Endodermal cell (in vitro differentiated cells): ENCODE data around the gene COL4A1. TPM values are rescaled to one million over a fixed set of nuclear protein-coding genes. Genes with fewer than 3 reads are reported as not detected.
A peak's percentile ranks its signal among the peaks of the same experiment; 100 is the strongest.

Source experiments
- DNase-seq: peaks from one replicate; pipeline ENCODE4 v3.0.0-alpha.2; 2017
- H3K27ac ChIP-seq: 2 replicates; pipeline ENCODE4 v1.5.1; 2013; ENCODE audit warnings: mild to moderate bottlenecking, low read depth, low read length, moderate library complexity
- H3K27me3 ChIP-seq: 2 replicates; pipeline ENCODE4 v1.6.1; 2013; ENCODE audit warnings: mild to moderate bottlenecking, low read length, moderate library complexity; ENCODE audit not compliant: insufficient read depth, control insufficient read depth, poor library complexity, severe bottlenecking
- H3K36me3 ChIP-seq: 2 replicates; pipeline ENCODE4 v1.7.0; 2013; ENCODE audit warnings: mild to moderate bottlenecking, low read length, moderate library complexity; ENCODE audit not compliant: control insufficient read depth, insufficient read depth
- H3K4me1 ChIP-seq: one replicate; pipeline ENCODE4 v1.7.0; 2013; ENCODE audit warnings: low read length; ENCODE audit not compliant: control insufficient read depth, insufficient read depth
- H3K4me3 ChIP-seq: 2 replicates; pipeline ENCODE4 v1.5.1; 2013; ENCODE audit warnings: mild to moderate bottlenecking, low read length, moderate library complexity
- H3K9ac ChIP-seq: 2 replicates; pipeline ENCODE4 v1.6.1; 2013; ENCODE audit warnings: mild to moderate bottlenecking, low read length, moderate library complexity; ENCODE audit not compliant: poor library complexity, severe bottlenecking; ENCODE audit errors: extremely low read depth
- H3K9me3 ChIP-seq: 2 replicates; pipeline ENCODE4 v1.6.1; 2013; ENCODE audit warnings: mild to moderate bottlenecking, low read length, moderate library complexity; ENCODE audit not compliant: control insufficient read depth
- H3K27ac Mint-ChIP-seq: 2 replicates; pipeline ENCODE4 v1.8.0; 2020; ENCODE audit warnings: mixed read lengths
- H3K27me3 Mint-ChIP-seq: 2 replicates; pipeline ENCODE4 v1.8.0; 2021; ENCODE audit warnings: mild to moderate bottlenecking, mixed read lengths; ENCODE audit not compliant: insufficient read depth
- H3K36me3 Mint-ChIP-seq: 2 replicates; pipeline ENCODE4 v1.8.0; 2020; ENCODE audit warnings: low read depth, mixed read lengths
- H3K4me1 Mint-ChIP-seq: 2 replicates; pipeline ENCODE4 v1.8.0; 2020; ENCODE audit warnings: mixed read lengths
- H3K4me3 Mint-ChIP-seq: 2 replicates; pipeline ENCODE4 v1.8.0; 2020; ENCODE audit warnings: mild to moderate bottlenecking, moderate library complexity, mixed read lengths
- H3K9me3 Mint-ChIP-seq: 2 replicates; pipeline ENCODE4 v1.8.0; 2020; ENCODE audit warnings: mild to moderate bottlenecking, mixed read lengths
- WGBS, 2 experiments: methylation state at CpG; one replicate each; pipeline versions ENCODE4 v1.1.5 to v1.1.7; 2013; ENCODE audit warnings: missing lambda C conversion rate in 2 of 2, mixed read lengths in 1 of 2; ENCODE audit not compliant: insufficient coverage in 1 of 2, insufficient read length in 1 of 2; 5-methylcytosine and 5-hydroxymethylcytosine counted together
- total RNA-seq, 2 donors: library from RNA; stranded (reverse); fragmentation: NEBNext Ultra II Directional in 1 of 2; extraction: Animal tissue kit (Norgen Biotek cat#: 25700) in 1 of 2; gene quantifications; 2 replicates in 1 of 2; 3 replicates in 1 of 2; pipeline ENCODE4 v1.2.1, GENCODE V29; 2021
- TF ChIP-seq, protein P1 (sequence below): fragments of 200-600 bp; sonication (generic); conservative IDR thresholded peaks from 2 replicates; pipeline ENCODE4 v1.5.0; 2021; ENCODE audit warnings: antibody characterized with exemption, mild to moderate bottlenecking

Gene COL4A1
- total RNA-seq, 2 donors from 2014 or later: 702 to 764 TPM

DNA sequence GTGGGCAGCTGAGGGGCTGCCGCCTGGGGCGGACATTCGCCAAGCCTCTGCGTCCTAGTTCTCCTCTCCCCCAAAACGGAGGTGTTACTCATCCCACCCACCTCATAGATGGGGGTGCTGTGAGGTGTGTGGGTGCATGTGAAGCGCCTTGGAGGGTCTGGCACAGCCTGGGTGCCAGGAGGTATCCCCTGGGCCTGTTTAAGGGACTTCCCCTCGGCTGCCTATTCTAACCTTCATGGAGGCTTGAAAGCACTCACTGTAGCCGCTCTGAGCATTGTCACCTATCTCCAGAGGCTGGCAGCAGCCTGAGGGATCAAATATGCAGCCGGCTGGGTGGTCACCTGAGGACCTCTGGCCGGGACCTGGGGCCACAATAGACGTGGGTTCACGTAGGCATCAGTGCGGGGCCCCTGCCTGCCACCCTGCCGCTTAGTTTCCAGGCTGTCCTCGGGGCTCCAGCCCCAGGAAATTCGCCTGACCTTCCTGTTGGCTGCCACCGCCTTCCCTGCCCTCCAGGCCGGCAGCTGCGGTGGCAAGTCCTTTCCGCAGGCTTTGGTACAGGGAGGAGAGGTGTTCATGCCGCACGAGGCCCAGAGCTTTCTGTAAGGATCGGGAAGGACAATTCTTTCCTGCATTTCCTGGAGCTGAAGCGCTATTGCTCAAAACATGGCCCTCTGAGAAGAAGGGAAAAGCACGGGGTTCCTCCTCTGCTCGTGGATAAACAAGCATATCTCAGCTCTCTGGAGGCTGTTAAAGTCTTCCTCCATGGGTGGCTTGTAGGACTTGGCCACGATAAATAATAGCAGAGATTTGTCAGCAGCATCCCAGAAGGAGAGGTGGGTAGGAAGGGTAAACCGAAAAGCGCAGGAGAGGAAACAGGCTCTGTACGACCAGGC is 4.7 kb upstream of the COL4A1 start:
- Histone ChIP-seq H3K36me3 (peaks cover 62% of the 10 kb centered on the region), H3K27me3 (no peaks in the 10 kb centered on the region), H3K4me3 (peak overlapping the region; percentile 92), H3K9me3 (no peaks in the 10 kb centered on the region), H3K4me1 (peaks cover 44% of the 10 kb centered on the region), H3K9ac (peak overlapping the region; percentile 11), H3K27ac (no peak overlapping the region)
- peak overlapping the region; percentile 30 for H3K4me3 Mint-ChIP-seq
- peak overlapping the region; percentile 68 for H3K27ac Mint-ChIP-seq
- 80 to 89% methylated on average over 22 to 26 of the region's 30 CpGs for WGBS, 2 experiments
- DNase-seq: peak; percentile 49
- TF ChIP-seq, protein P1, sequence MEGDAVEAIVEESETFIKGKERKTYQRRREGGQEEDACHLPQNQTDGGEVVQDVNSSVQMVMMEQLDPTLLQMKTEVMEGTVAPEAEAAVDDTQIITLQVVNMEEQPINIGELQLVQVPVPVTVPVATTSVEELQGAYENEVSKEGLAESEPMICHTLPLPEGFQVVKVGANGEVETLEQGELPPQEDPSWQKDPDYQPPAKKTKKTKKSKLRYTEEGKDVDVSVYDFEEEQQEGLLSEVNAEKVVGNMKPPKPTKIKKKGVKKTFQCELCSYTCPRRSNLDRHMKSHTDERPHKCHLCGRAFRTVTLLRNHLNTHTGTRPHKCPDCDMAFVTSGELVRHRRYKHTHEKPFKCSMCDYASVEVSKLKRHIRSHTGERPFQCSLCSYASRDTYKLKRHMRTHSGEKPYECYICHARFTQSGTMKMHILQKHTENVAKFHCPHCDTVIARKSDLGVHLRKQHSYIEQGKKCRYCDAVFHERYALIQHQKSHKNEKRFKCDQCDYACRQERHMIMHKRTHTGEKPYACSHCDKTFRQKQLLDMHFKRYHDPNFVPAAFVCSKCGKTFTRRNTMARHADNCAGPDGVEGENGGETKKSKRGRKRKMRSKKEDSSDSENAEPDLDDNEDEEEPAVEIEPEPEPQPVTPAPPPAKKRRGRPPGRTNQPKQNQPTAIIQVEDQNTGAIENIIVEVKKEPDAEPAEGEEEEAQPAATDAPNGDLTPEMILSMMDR: no peak
- no peaks in the 10 kb centered on the region for H3K9me3 Mint-ChIP-seq
- H3K36me3 Mint-ChIP-seq: peaks cover 61% of the 10 kb centered on the region
- peaks cover 48% of the 10 kb centered on the region for H3K4me1 Mint-ChIP-seq
- no peaks in the 10 kb centered on the region for H3K27me3 Mint-ChIP-seq

DNA sequence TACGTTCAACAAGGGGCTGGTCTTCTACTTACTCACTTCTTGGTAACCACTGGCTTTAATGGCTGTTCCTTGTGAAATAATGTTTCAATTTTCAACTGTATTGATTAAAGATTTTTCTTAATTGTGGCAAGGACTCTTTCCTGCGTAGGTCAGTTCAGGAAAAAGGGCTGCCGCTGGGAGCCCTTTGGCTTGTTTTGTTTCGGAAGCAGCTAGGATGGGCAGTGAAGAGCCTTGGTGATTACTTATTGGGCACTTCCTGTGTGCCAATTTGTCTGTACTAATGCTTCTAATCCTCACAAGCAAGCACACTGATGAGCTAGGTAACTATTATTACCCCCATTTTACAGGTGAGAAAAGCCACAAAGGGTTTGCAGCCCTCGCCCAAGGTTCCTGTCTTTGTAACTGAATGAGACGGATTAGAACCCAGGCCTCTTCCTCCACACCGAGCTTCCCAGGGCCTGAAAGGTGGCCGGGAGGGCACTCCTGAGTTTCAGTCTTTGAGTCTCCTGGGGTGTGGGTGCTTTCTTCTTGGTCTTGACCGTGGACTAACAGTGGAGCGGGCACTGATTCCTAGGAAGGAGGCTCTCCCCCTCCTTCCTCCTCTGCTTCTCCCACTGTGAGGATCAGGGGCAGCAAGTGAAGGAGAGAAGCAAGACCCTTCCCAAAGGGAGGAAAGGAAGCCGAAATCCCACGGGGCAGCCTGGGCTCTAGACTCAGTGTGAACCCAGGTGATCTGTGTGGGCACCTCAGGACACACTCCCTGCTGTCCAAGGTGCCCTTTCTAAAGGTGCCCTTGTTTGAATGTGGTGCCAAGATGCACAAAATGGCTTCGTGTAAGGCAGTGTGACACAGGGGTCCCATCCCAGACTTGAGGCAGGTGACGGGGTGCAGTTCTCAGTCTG is 3.8 kb upstream of the COL4A1 start:
- Mint-ChIP-seq H3K36me3 (peaks cover 52% of the 10 kb centered on the region), H3K4me3 (peak overlapping the region; percentile 93), H3K4me1 (peaks cover 48% of the 10 kb centered on the region), H3K9me3 (no peaks in the 10 kb centered on the region), H3K27ac (no peak overlapping the region), H3K27me3 (no peaks in the 10 kb centered on the region)
- Histone ChIP-seq H3K36me3 (peaks cover 54% of the 10 kb centered on the region), H3K27ac (no peak overlapping the region), H3K27me3 (no peaks in the 10 kb centered on the region), H3K9me3 (no peaks in the 10 kb centered on the region), H3K9ac (peak overlapping the region; percentile 11), H3K4me1 (peaks cover 44% of the 10 kb centered on the region), H3K4me3 (peak overlapping the region; percentile 92)
- TF ChIP-seq, protein P1: no peak
- peak; percentile 32 for DNase-seq
- WGBS, 2 experiments: 82 to 94% methylated on average over 11 to 14 of the region's 14 CpGs

DNA sequence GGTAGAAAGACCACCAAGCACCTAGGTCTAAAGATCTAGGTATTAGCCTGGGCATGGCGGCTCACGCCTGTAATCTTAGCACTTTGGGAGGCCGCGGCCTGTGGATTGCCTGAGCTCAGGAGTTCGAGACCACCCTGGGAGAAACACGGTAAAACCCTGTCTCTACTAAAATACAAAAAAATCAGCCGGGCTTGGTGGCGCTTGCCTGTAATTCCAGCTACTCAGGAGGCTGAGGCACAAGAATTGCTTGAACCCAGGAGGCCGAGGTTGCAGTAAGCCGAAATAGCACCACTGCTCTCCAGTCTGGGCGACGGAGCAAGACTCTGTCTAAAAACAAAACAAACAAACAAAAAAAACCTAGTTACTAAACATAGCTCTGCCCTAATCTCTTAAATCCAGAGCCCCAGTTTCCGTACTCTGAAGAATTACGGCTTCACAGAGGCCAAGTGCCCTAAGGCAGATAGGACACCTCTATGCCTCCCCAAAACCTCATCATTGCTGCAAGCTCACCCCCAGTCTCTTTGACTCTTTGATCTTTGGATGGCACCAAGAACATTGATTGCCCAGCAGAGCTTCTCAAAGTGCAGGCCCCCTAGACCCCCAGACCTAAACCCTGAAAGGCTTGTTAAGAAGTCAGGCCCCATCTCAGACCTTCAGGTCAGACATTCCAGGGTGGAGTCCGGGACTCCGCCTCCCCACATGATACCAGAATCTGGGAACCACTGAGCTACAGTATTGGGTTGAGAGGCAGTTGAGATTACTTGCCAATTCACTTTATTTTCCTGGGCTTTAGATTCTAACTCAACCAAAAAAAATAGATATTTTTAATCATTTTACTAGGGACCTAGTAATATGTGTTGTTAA is 2.9 kb upstream of the COL4A1 start:
- H3K4me1 Mint-ChIP-seq: peaks cover 51% of the 10 kb centered on the region
- no peaks in the 10 kb centered on the region for H3K9me3 Mint-ChIP-seq
- peaks cover 44% of the 10 kb centered on the region for H3K4me1 ChIP-seq
- TF ChIP-seq, protein P1: no peak
- H3K4me3 ChIP-seq: peak overlapping the region; percentile 92
- peaks cover 47% of the 10 kb centered on the region for H3K36me3 Mint-ChIP-seq
- no peaks in the 10 kb centered on the region for H3K27me3 ChIP-seq
- H3K27me3 Mint-ChIP-seq: no peaks in the 10 kb centered on the region
- H3K9ac ChIP-seq: peak overlapping the region; percentile 82
- DNase-seq: no peak
- H3K27ac ChIP-seq: no peak overlapping the region
- peaks cover 48% of the 10 kb centered on the region for H3K36me3 ChIP-seq
- H3K27ac Mint-ChIP-seq: no peak overlapping the region
- WGBS, 2 experiments: 84 to 88% methylated on average over 11 to 16 of the region's 16 CpGs
- H3K9me3 ChIP-seq: no peaks in the 10 kb centered on the region
- peak overlapping the region; percentile 93 for H3K4me3 Mint-ChIP-seq
